Measurements from ENCODE around the gene VTN. TPM values are rescaled to one million over a fixed set of nuclear protein-coding genes. Genes with fewer than 3 reads are reported as not detected.

VTN gene
- total and polyA plus RNA-seq, 2 donors (not counting 1 experiment from before 2014, with no cell fraction given) = 0.17 to 3.5 TPM

- no peak overlapping the region for H3K4me2 ChIP-seq (ENCODE audit: extremely low read depth, insufficient read depth, low read length)
- TF ChIP-seq CTCF (conservative IDR thresholded peaks at IDR 0.05 in 1 of 2, IDR thresholded peaks at IDR 0.05 in 1 of 2; ENCODE audit: low read depth in 1 of 2, low read length in 2 of 2) (no peak), EZH2 (IDR thresholded peaks at IDR 0.05; ENCODE audit: low read length, missing control alignments) (no peak)
- no peak for DNase-seq (ENCODE audit: low read depth in 2 of 2)
- no peaks in the 10 kb centered on the region for H4K20me1 ChIP-seq (ENCODE audit: control insufficient read depth, extremely low read depth, insufficient read depth, low read length)
- H3K4me1 ChIP-seq (ENCODE audit: control insufficient read depth, extremely low read depth, insufficient read depth, low read length) = peaks cover 17% of the 10 kb centered on the region
- no peaks in the 10 kb centered on the region for H3K27me3 ChIP-seq (ENCODE audit: control insufficient read depth, insufficient read depth, low read length)
- H3K4me3 ChIP-seq (replicated peaks in 1 of 4; ENCODE audit: control extremely low read depth in 1 of 4, insufficient read depth in 1 of 4, low read depth in 3 of 4, low read length in 4 of 4) = no peak overlapping the region
- H2AFZ ChIP-seq (ENCODE audit: low read length) = no peak overlapping the region
- H3K27ac ChIP-seq (ENCODE audit: insufficient read depth, low read length) = no peak overlapping the region
- peaks cover 9% of the 10 kb centered on the region for H3K36me3 ChIP-seq (ENCODE audit: control insufficient read depth, insufficient read depth, low read length)
- H3K9ac ChIP-seq (ENCODE audit: insufficient read depth, low read length) = no peak overlapping the region
- peaks cover 42% of the 10 kb centered on the region for H3K79me2 ChIP-seq (ENCODE audit: control insufficient read depth, insufficient read depth, low read length)
- no peaks in the 10 kb centered on the region for H3K9me3 ChIP-seq (ENCODE audit: control insufficient read depth, insufficient read depth, low read depth, low read length)
Measured at GRCh38 chr17:28333083-28333746, 36.9 kb downstream of the VTN start.

- Histone ChIP-seq H3K79me2 (ENCODE audit: control insufficient read depth, insufficient read depth, low read length) (peaks cover 30% of the 10 kb centered on the region), H4K20me1 (ENCODE audit: control insufficient read depth, extremely low read depth, insufficient read depth, low read length) (no peaks in the 10 kb centered on the region), H3K9me3 (ENCODE audit: control insufficient read depth, insufficient read depth, low read depth, low read length) (no peaks in the 10 kb centered on the region), H2AFZ (ENCODE audit: low read length) (no peak overlapping the region), H3K4me3 (replicated peaks in 1 of 4; ENCODE audit: control extremely low read depth in 1 of 4, insufficient read depth in 1 of 4, low read depth in 3 of 4, low read length in 4 of 4) (no peak overlapping the region), H3K27me3 (ENCODE audit: control insufficient read depth, insufficient read depth, low read length) (no peaks in the 10 kb centered on the region), H3K4me2 (ENCODE audit: extremely low read depth, insufficient read depth, low read length) (no peak overlapping the region), H3K9ac (ENCODE audit: insufficient read depth, low read length) (no peak overlapping the region), H3K27ac (ENCODE audit: insufficient read depth, low read length) (no peak overlapping the region), H3K36me3 (ENCODE audit: control insufficient read depth, insufficient read depth, low read length) (peaks cover 10% of the 10 kb centered on the region), H3K4me1 (ENCODE audit: control insufficient read depth, extremely low read depth, insufficient read depth, low read length) (peaks cover 15% of the 10 kb centered on the region)
- TF ChIP-seq EZH2 (IDR thresholded peaks at IDR 0.05; ENCODE audit: low read length, missing control alignments) = no peak
- TF ChIP-seq CTCF (conservative IDR thresholded peaks at IDR 0.05 in 1 of 2, IDR thresholded peaks at IDR 0.05 in 1 of 2; ENCODE audit: low read depth in 1 of 2, low read length in 2 of 2) = no peak
- no peak for DNase-seq (ENCODE audit: low read depth in 2 of 2)
Measured at GRCh38 chr17:28331891-28332420, 38.2 kb downstream of the VTN start.

GRCh38 chr17:28330671-28331070 lies 39.4 kb downstream of the VTN start:
- H3K9me3 ChIP-seq (ENCODE audit: control insufficient read depth, insufficient read depth, low read depth, low read length) = no peaks in the 10 kb centered on the region
- H3K79me2 ChIP-seq (ENCODE audit: control insufficient read depth, insufficient read depth, low read length) = peaks cover 17% of the 10 kb centered on the region
- H3K4me1 ChIP-seq (ENCODE audit: control insufficient read depth, extremely low read depth, insufficient read depth, low read length) = peaks cover 10% of the 10 kb centered on the region
- H3K27ac ChIP-seq (ENCODE audit: insufficient read depth, low read length) = no peak overlapping the region
- H3K4me3 ChIP-seq (replicated peaks in 1 of 4; ENCODE audit: control extremely low read depth in 1 of 4, insufficient read depth in 1 of 4, low read depth in 3 of 4, low read length in 4 of 4) = no peak overlapping the region
- H2AFZ ChIP-seq (ENCODE audit: low read length) = no peak overlapping the region
- no peak overlapping the region for H3K4me2 ChIP-seq (ENCODE audit: extremely low read depth, insufficient read depth, low read length)
- DNase-seq (ENCODE audit: low read depth in 2 of 2) = no peak
- H3K9ac ChIP-seq (ENCODE audit: insufficient read depth, low read length) = no peak overlapping the region
- TF ChIP-seq EZH2 (IDR thresholded peaks at IDR 0.05; ENCODE audit: low read length, missing control alignments) (no peak), CTCF (conservative IDR thresholded peaks at IDR 0.05 in 1 of 2, IDR thresholded peaks at IDR 0.05 in 1 of 2; ENCODE audit: low read depth in 1 of 2, low read length in 2 of 2) (no peak)
- H3K36me3 ChIP-seq (ENCODE audit: control insufficient read depth, insufficient read depth, low read length) = peaks cover 10% of the 10 kb centered on the region
- no peaks in the 10 kb centered on the region for H4K20me1 ChIP-seq (ENCODE audit: control insufficient read depth, extremely low read depth, insufficient read depth, low read length)
- no peaks in the 10 kb centered on the region for H3K27me3 ChIP-seq (ENCODE audit: control insufficient read depth, insufficient read depth, low read length)

Measured in fibroblast of lung (primary cell).